SK-N-SH (cell line): ENCODE measurements around the gene PEPD. TPM values are rescaled to one million over a fixed set of nuclear protein-coding genes. Genes with fewer than 3 reads are reported as not detected.

Experiments used
- CTCF ChIA-PET: fragments of 300-600, 350-600 bp; formaldehyde crosslinking; extraction: SDS; loops from one replicate; lab custom pipeline; 2021; lab: Yijun Ruan, JAX
- POLR2A ChIA-PET: fragments of 350-600 bp; sonication (Branson Sonifier 250); formaldehyde crosslinking; extraction: SDS; loops from one replicate; lab custom pipeline; 2020; ENCODE audit warnings: antibody characterized with exemption, inconsistent platforms; lab: Yijun Ruan, JAX
- DNase-seq: peaks from one replicate; pipeline ENCODE4 v3.0.0; 2012
- H2AFZ ChIP-seq: fragments of 200-600 bp; sonication (generic); 2 replicates; pipeline ENCODE4 v1.8.1; 2016; ENCODE audit warnings: antibody characterized with exemption, mild to moderate bottlenecking, low read depth
- H3F3A ChIP-seq: fragments of 200-600 bp; sonication (generic); replicated peaks from 2 replicates; pipeline ENCODE3; 2016; ENCODE audit warnings: antibody characterized with exemption, mild to moderate bottlenecking; ENCODE audit not compliant: insufficient read depth
- H3K27ac ChIP-seq, 2 experiments: fragments of 200-500 bp in 1 of 2; fragments of 200-600 bp in 1 of 2; sonication (Bioruptor generic) in 1 of 2; sonication (generic), shearing (Covaris generic) in 1 of 2; 2 replicates each; pipeline versions ENCODE4 v1.5.1 to v1.6.1; 2014 to 2016; ENCODE audit warnings: low read depth in 2 of 2, inconsistent platforms in 1 of 2, low read length in 1 of 2, mild to moderate bottlenecking in 1 of 2, mixed read lengths in 1 of 2
- H3K27me3 ChIP-seq: fragments of 200-600 bp; sonication (generic), shearing (Covaris generic); 2 replicates; pipeline ENCODE4 v1.6.1; 2016; ENCODE audit warnings: mixed run types; ENCODE audit not compliant: insufficient read depth
- H3K36me3 ChIP-seq, 2 experiments: fragments of 200-500 bp in 1 of 2; fragments of 200-600 bp in 1 of 2; sonication (Bioruptor generic) in 1 of 2; sonication (generic) in 1 of 2; replicated peaks in 1 of 2; 2 replicates each; pipeline versions ENCODE3 to v1.5.1; 2014 to 2016; ENCODE audit warnings: low read length in 1 of 2, mild to moderate bottlenecking in 1 of 2; ENCODE audit not compliant: insufficient read depth in 2 of 2, control insufficient read depth in 1 of 2
- H3K4me1 ChIP-seq, 2 experiments: fragments of 200-500 bp in 1 of 2; fragments of 200-600 bp in 1 of 2; sonication (Bioruptor generic) in 1 of 2; sonication (generic), shearing (Covaris generic) in 1 of 2; 2 replicates each; pipeline versions ENCODE4 v1.5.1 to v1.6.1; 2014 to 2016; ENCODE audit warnings: low read depth in 1 of 2, low read length in 1 of 2, mixed run types in 1 of 2; ENCODE audit not compliant: insufficient read depth in 2 of 2, control insufficient read depth in 1 of 2
- H3K4me2 ChIP-seq: fragments of 200-600 bp; sonication (generic), shearing (Covaris generic); 2 replicates; pipeline ENCODE4 v1.6.1; 2017; ENCODE audit warnings: mixed run types
- H3K4me3 ChIP-seq, 2 experiments: fragments of 200-500 bp in 1 of 2; fragments of 200-600 bp in 1 of 2; sonication (Bioruptor generic) in 1 of 2; sonication (generic), shearing (Covaris generic) in 1 of 2; 2 replicates each; pipeline versions ENCODE4 v1.5.1 to v1.8.1; 2014 to 2016; ENCODE audit warnings: low read depth in 2 of 2, inconsistent platforms in 1 of 2, low read length in 1 of 2, mild to moderate bottlenecking in 1 of 2, mixed read lengths in 1 of 2, moderate library complexity in 1 of 2
- H3K79me2 ChIP-seq: fragments of 200-600 bp; sonication (generic); 2 replicates; pipeline ENCODE4 v1.8.1; 2017; ENCODE audit warnings: mild to moderate bottlenecking; ENCODE audit not compliant: insufficient read depth
- H3K9ac ChIP-seq: fragments of 200-600 bp; sonication (generic); 2 replicates; pipeline ENCODE4 v1.6.1; 2017; ENCODE audit warnings: mixed run types
- H3K9me2 ChIP-seq: fragments of 200-600 bp; sonication (generic); 2 replicates; pipeline ENCODE4 v1.6.1; 2017; ENCODE audit warnings: mixed run types
- H3K9me3 ChIP-seq: fragments of 200-600 bp; sonication (generic); 2 replicates; pipeline ENCODE4 v1.6.1; 2017; ENCODE audit warnings: mixed run types, mild to moderate bottlenecking, moderate library complexity
- H4K20me1 ChIP-seq: fragments of 200-600 bp; sonication (generic); 2 replicates; pipeline ENCODE4 v1.6.1; 2017; ENCODE audit warnings: mild to moderate bottlenecking, mixed run types; ENCODE audit not compliant: insufficient read depth
- ELF1 ChIP-seq: IDR thresholded peaks from 2 replicates; pipeline ENCODE4 v1.4.0; 2012
- EP300 ChIP-seq, 2 experiments: IDR thresholded peaks; 2 replicates each; pipeline versions ENCODE4 v1.4.0 to v1.6.1; 2012; ENCODE audit warnings: borderline replicate concordance in 1 of 2, low read depth in 1 of 2, low read length in 1 of 2
- EZH2phosphoT487 ChIP-seq: fragments of 200-600 bp; sonication (generic); IDR thresholded peaks from 2 replicates; pipeline ENCODE4 v1.6.1; 2017; ENCODE audit warnings: low read depth, mixed run types, mild to moderate bottlenecking, antibody characterized with exemption, moderate library complexity, borderline replicate concordance
- FOSL2 ChIP-seq: IDR thresholded peaks from 2 replicates; pipeline ENCODE4 v1.4.0; 2012; ENCODE audit warnings: low read depth, mild to moderate bottlenecking, moderate library complexity, borderline replicate concordance
- FOXM1 ChIP-seq: IDR thresholded peaks from 2 replicates; pipeline ENCODE4 v1.4.0; 2012; ENCODE audit warnings: low read depth, mild to moderate bottlenecking
- GATA2 ChIP-seq: sonication (generic); formaldehyde crosslinking; IDR thresholded peaks from 2 replicates; pipeline ENCODE4 v1.5.0; 2020; ENCODE audit warnings: mild to moderate bottlenecking, missing genetic modification reagents
- JUND ChIP-seq: IDR thresholded peaks from 2 replicates; pipeline ENCODE4 v1.4.0; 2012
- MEF2A ChIP-seq: IDR thresholded peaks from 2 replicates; pipeline ENCODE4 v1.4.0; 2012; ENCODE audit warnings: low read depth, borderline replicate concordance
- NRF1 ChIP-seq: IDR thresholded peaks from 2 replicates; pipeline ENCODE4 v1.6.1; 2012; ENCODE audit warnings: low read depth, mild to moderate bottlenecking, low read length
- RCOR1 ChIP-seq: fragments of 150-350 bp; IDR thresholded peaks from 2 replicates; pipeline ENCODE4 v1.6.1; 2017; ENCODE audit warnings: antibody characterized with exemption, low read length
- TCF12 ChIP-seq: IDR thresholded peaks from 2 replicates; pipeline ENCODE4 v1.4.0; 2012
- YY1 ChIP-seq: IDR thresholded peaks from 2 replicates; pipeline ENCODE4 v1.4.0; 2012; ENCODE audit warnings: low read depth, mild to moderate bottlenecking
- WGBS: methylation state at CpG from one replicate; pipeline ENCODE4 v1.1.6; 2017; ENCODE audit warnings: low lambda C conversion rate; 5-methylcytosine and 5-hydroxymethylcytosine counted together
- polyA plus RNA-seq, 3 experiments: library from polyadenylated mRNA; depleted of rRNA; stranded (reverse); fragments of >200 nt; gene quantifications; 2 replicates each; pipeline ENCODE4 v1.2.3, GENCODE V29; 2012
- TF ChIP-seq, protein P1 (sequence below): IDR thresholded peaks from 2 replicates; pipeline ENCODE4 v1.6.1; 2012; ENCODE audit warnings: mild to moderate bottlenecking, low read depth, low read length, moderate library complexity
- TF ChIP-seq, protein P2 (sequence below): IDR thresholded peaks from 2 replicates; pipeline ENCODE4 v1.4.0; 2012; ENCODE audit warnings: low read depth
- TF ChIP-seq, protein P3 (sequence below): fragments of 200-600 bp; sonication (generic); IDR thresholded peaks from 2 replicates; pipeline ENCODE4 v1.6.1; 2017; ENCODE audit warnings: antibody characterized with exemption, mild to moderate bottlenecking, moderate library complexity
- TF ChIP-seq, protein P4 (sequence below): IDR thresholded peaks from 2 replicates; pipeline ENCODE4 v1.4.0; 2012; ENCODE audit warnings: low read depth, borderline replicate concordance
- TF ChIP-seq, protein P5 (sequence below): fragments of 150-350 bp; IDR thresholded peaks from 2 replicates; pipeline ENCODE4 v1.6.1; 2017; ENCODE audit warnings: antibody characterized with exemption, low read length, low read depth, borderline replicate concordance
- TF ChIP-seq, protein P6 (sequence below): fragments of 150-350 bp; IDR thresholded peaks from 2 replicates; pipeline ENCODE4 v1.6.1; 2016; ENCODE audit warnings: mild to moderate bottlenecking, low read depth, low read length

The PEPD gene
- polyA plus RNA-seq, 1 of the 3 experiments (the other 2 are of a cell fraction) = 88.9 TPM

DNA sequence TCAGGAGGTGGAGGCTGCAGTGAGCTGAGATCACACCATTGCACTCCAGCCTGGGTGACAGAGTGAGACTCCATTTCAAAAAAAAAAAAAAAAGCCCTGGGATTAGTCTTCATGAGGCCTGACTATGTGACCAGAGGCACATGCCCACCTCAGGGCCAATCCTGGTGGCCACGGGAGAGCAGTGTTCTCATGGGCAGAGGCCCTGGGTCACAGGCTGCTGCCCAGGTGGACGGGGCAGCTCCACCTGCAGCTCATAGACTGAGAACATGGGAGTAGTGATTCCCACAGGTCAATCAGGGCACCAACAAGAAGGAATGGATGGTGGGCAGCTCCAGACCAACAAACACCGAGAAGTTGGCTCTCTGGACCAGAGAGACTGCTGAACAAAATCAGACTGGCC lies 26.1 kb upstream of the PEPD start:
- Histone ChIP-seq H3K9me2 (no peaks in the 10 kb centered on the region), H3K27ac (no peak overlapping the region), H3F3A (no peaks in the 10 kb centered on the region), H3K9ac (no peak overlapping the region), H4K20me1 (no peaks in the 10 kb centered on the region), H3K4me3 (no peak overlapping the region), H2AFZ (no peak overlapping the region), H3K4me1 (no peaks in the 10 kb centered on the region), H3K36me3 (no peaks in the 10 kb centered on the region), H3K4me2 (no peak overlapping the region), H3K27me3 (no peaks in the 10 kb centered on the region), H3K9me3 (no peaks in the 10 kb centered on the region), H3K79me2 (no peaks in the 10 kb centered on the region)
- no peak for DNase-seq
- CTCF ChIA-PET = interaction anchor here (1.0 kb wide), 1 partner anchor 27 kb away, joined by 3 read pairs; no protein-coding TSS in a partner anchor
- WGBS = 8% methylated on average over 2 of the region's 3 CpGs
- POLR2A ChIA-PET = no interaction called here
- TF ChIP-seq, protein P1, sequence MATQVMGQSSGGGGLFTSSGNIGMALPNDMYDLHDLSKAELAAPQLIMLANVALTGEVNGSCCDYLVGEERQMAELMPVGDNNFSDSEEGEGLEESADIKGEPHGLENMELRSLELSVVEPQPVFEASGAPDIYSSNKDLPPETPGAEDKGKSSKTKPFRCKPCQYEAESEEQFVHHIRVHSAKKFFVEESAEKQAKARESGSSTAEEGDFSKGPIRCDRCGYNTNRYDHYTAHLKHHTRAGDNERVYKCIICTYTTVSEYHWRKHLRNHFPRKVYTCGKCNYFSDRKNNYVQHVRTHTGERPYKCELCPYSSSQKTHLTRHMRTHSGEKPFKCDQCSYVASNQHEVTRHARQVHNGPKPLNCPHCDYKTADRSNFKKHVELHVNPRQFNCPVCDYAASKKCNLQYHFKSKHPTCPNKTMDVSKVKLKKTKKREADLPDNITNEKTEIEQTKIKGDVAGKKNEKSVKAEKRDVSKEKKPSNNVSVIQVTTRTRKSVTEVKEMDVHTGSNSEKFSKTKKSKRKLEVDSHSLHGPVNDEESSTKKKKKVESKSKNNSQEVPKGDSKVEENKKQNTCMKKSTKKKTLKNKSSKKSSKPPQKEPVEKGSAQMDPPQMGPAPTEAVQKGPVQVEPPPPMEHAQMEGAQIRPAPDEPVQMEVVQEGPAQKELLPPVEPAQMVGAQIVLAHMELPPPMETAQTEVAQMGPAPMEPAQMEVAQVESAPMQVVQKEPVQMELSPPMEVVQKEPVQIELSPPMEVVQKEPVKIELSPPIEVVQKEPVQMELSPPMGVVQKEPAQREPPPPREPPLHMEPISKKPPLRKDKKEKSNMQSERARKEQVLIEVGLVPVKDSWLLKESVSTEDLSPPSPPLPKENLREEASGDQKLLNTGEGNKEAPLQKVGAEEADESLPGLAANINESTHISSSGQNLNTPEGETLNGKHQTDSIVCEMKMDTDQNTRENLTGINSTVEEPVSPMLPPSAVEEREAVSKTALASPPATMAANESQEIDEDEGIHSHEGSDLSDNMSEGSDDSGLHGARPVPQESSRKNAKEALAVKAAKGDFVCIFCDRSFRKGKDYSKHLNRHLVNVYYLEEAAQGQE = no peak
- TF ChIP-seq YY1 = no peak
- TF ChIP-seq NRF1 = no peak
- TF ChIP-seq FOSL2 = no peak

DNA sequence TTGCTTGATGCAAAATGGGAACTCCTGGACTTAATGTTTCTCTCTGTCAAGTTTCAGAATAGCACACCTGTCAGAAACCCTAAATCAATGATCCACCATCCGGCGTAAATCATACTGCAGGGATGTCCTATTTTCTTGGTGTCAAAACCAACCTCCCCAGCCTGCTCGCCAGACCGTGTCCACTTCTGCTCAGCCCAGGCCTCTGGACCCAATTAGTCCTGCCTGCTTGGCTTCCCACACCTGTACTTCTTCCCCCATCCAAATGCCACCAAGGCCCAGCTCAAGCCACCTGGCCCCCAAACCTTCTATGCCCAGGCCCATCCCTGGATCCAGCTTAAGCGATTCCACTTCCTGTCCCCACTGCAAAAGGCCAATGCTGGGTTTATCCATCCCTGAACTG lies 25.1 kb upstream of the PEPD start:
- H3K27ac ChIP-seq = no peak overlapping the region
- no peaks in the 10 kb centered on the region for H3K79me2 ChIP-seq
- no peaks in the 10 kb centered on the region for H4K20me1 ChIP-seq
- 52% methylated on average over 5 of the region's 5 CpGs for WGBS
- no peaks in the 10 kb centered on the region for H3K36me3 ChIP-seq
- H2AFZ ChIP-seq = no peak overlapping the region
- no peak overlapping the region for H3K4me3 ChIP-seq
- no peak overlapping the region for H3K4me2 ChIP-seq
- peaks cover 0 to 3% of the 10 kb centered on the region in 2 experiments; a peak in 1 of 4 replicates for H3K4me1 ChIP-seq
- DNase-seq = no peak
- no peaks in the 10 kb centered on the region for H3K9me3 ChIP-seq
- no peaks in the 10 kb centered on the region for H3K27me3 ChIP-seq
- CTCF ChIA-PET = no interaction called here
- H3F3A ChIP-seq = no peaks in the 10 kb centered on the region
- no peak overlapping the region for H3K9ac ChIP-seq
- POLR2A ChIA-PET = no interaction called here
- H3K9me2 ChIP-seq = no peaks in the 10 kb centered on the region
- TF ChIP-seq JUND (no peak), YY1 (no peak), TCF12 (no peak), GATA2 (no peak), MEF2A (no peak), FOSL2 (no peak), RCOR1 (no peak), FOXM1 (no peak), EP300 (IDR thresholded peaks at IDR 0.05; ENCODE audit: borderline replicate concordance in 1 of 2, low read depth in 1 of 2, low read length in 1 of 2) (no peak), NRF1 (no peak), ELF1 (no peak), EZH2phosphoT487 (no peak)
- TF ChIP-seq, protein P2, sequence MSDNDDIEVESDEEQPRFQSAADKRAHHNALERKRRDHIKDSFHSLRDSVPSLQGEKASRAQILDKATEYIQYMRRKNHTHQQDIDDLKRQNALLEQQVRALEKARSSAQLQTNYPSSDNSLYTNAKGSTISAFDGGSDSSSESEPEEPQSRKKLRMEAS = no peak
- TF ChIP-seq, protein P3, sequence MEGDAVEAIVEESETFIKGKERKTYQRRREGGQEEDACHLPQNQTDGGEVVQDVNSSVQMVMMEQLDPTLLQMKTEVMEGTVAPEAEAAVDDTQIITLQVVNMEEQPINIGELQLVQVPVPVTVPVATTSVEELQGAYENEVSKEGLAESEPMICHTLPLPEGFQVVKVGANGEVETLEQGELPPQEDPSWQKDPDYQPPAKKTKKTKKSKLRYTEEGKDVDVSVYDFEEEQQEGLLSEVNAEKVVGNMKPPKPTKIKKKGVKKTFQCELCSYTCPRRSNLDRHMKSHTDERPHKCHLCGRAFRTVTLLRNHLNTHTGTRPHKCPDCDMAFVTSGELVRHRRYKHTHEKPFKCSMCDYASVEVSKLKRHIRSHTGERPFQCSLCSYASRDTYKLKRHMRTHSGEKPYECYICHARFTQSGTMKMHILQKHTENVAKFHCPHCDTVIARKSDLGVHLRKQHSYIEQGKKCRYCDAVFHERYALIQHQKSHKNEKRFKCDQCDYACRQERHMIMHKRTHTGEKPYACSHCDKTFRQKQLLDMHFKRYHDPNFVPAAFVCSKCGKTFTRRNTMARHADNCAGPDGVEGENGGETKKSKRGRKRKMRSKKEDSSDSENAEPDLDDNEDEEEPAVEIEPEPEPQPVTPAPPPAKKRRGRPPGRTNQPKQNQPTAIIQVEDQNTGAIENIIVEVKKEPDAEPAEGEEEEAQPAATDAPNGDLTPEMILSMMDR = no peak
- TF ChIP-seq, protein P4, sequence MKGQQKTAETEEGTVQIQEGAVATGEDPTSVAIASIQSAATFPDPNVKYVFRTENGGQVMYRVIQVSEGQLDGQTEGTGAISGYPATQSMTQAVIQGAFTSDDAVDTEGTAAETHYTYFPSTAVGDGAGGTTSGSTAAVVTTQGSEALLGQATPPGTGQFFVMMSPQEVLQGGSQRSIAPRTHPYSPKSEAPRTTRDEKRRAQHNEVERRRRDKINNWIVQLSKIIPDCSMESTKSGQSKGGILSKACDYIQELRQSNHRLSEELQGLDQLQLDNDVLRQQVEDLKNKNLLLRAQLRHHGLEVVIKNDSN = no peak
- TF ChIP-seq, protein P5, sequence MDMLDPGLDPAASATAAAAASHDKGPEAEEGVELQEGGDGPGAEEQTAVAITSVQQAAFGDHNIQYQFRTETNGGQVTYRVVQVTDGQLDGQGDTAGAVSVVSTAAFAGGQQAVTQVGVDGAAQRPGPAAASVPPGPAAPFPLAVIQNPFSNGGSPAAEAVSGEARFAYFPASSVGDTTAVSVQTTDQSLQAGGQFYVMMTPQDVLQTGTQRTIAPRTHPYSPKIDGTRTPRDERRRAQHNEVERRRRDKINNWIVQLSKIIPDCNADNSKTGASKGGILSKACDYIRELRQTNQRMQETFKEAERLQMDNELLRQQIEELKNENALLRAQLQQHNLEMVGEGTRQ = no peak
- TF ChIP-seq, protein P6, sequence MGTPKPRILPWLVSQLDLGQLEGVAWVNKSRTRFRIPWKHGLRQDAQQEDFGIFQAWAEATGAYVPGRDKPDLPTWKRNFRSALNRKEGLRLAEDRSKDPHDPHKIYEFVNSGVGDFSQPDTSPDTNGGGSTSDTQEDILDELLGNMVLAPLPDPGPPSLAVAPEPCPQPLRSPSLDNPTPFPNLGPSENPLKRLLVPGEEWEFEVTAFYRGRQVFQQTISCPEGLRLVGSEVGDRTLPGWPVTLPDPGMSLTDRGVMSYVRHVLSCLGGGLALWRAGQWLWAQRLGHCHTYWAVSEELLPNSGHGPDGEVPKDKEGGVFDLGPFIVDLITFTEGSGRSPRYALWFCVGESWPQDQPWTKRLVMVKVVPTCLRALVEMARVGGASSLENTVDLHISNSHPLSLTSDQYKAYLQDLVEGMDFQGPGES = no peak
